Limb (tissue), 2 donors: ENCODE results near the gene NAGK.
"Not testable (repeated sequence)": the region's sequence is repeated elsewhere in the genome, so short reads cannot be mapped to it uniquely, and the experiment has no call there.

Experiments used
- DNase-seq, 2 donors: peaks; one replicate each; pipeline ENCODE4 v3.0.0-alpha.2; 2016; ENCODE audit errors: extremely low spot score in 2 of 2

NAGK gene

DNA sequence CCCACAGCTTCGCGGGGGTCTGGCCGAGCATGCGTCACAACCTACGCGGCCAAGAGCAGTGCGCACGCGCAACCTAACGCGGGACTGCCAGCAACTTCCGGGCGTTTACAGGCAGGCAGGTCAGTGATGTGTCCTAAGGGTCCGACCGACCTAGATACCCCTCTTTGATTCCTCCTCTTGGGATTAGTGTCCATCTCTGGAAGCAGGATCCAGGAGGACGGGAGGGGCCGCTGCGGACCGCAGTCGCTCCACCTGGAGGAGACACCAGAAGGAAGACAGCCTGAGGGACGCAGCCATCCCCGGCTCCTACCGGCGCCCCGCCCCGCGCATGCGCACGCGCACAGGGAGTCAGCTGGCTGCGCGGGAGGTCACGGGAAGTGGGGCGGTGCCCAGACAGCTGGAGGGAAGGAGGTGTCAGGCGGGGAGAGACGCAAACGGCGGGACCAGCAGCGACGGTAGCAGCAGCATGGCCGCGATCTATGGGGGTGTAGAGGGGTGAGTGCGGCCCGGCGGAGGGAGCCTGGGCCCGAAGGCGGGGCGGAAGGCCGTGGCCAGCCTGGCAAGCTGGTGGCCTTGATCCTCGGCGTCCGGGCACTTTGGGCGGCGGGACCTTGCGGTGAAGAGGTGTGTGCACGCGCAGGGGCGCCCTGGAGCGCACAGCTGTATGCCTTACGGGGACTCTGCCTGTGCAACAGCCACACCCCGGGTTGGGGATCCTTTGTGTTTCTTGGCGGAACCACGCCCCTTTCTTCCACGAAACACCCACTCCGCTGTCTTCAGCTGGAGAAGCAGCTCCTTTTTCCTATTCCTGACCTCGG lies at the start of gene NAGK:
TSS of gene NAGK (plus strand) at position 431 of the 818 bp plus-strand sequence. CDS start at position 467, 36 bp downstream.
- DNase-seq, result peak; percentile 98 to 99

DNA sequence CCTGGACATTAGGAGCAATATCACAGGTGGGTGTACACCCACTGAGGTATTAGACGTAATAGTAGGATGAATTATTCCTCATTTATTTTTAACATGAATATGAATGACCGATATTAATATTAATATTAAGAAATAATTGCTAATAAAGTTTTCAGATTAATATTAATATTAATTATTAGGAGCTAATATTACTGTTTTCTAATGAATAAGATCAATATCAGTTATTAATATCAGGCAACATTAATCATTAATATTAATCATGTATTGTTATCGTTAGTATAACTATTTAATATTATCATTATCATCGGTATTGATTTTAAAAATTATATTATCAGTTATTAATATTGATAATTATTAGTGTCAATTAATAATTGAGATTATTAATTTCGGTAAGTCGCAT lies 48.5 kb upstream of the NAGK start:
- DNase-seq, result not testable (repeated sequence)

DNA sequence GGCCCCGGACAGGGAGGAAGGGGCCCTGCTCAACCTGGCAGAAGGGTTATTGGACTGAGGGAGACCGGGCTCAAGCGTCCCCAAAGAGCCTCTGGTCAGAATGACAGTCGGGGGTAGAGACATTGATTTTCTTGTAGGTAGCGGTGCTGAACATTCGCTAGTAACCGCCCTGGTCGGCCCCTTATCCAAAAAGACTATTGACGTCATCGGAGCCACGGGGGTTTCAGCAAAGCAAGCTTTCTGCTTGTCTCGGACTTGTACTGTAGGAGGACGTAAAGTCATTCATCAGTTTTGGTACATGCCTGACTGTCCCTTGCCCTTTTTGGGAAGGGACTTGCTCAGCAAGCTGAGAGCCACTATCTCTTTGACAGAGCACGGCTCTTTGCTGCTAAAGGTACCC lies 47.1 kb upstream of the NAGK start:
- DNase-seq, result not testable (repeated sequence)

DNA sequence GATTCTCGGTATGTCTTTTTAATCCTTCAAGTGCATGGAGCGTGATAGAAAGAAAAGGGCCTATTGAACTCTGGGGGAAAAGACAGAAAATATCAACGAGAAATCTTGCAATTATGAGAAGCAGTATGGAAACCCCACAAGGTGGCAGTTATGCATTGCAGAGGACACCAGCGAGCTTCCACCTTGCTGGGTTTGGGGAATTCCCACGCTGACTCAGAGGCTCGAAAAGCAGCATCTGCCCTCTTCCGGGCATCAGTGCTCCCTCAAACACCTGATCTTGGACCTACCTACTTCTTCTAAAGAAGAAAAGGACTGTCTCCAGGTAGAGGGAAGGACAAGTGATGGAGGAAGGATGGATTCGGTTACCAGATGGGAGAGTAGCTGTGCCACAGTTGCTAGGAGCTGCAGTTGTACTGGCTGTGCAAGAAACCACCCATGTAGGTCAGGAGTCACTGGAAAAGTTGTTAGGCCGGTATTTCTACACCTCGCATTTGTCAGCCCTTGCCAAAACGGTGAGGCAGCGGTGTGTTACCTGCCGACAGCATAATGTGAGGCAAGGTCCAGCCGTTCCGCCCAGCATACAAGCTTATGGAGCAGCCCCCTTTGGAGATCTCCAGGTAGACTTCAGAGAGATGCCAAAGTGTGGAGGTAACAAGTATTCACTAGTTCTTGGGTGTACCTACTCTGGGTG lies 44.8 kb upstream of the NAGK start:
- not testable (repeated sequence) for DNase-seq

DNA sequence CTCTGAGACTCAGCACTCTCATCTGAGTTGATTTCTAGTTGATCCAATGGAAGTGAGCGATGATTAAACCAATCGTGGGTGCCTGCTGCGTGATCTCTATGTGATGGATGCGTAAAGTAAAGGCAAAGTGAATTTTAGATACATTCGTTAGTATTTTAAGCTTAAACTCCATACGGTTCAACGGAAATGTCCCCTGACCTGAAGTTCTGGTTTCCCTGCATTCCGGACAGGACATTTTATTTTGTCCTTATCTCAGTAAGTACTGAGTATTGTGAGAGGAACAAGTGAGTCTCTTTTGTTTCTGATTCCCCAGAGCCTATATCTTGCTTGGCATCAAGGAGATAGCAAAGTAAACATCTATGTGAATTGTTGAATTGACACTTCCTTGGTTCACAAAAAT lies 32.2 kb upstream of the NAGK start:
- not testable (repeated sequence) for DNase-seq

DNA sequence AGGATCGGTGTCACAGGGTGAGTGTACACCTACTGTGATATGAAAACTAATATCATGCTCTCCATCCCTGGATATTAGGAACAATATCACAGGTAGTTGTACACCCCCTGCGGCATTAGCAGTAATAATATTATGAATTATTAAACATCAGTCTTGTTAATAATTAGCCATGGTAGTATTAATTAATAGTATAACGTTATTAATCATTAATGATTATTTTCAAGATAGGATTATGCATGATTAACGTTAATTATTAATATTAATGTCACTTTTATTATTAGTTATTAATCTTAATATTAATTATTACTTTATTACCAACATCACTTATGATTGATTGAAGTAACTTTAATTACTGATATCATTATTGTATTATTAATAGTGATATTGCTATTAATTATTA lies 26.2 kb upstream of the NAGK start:
- DNase-seq, result no peak

DNA sequence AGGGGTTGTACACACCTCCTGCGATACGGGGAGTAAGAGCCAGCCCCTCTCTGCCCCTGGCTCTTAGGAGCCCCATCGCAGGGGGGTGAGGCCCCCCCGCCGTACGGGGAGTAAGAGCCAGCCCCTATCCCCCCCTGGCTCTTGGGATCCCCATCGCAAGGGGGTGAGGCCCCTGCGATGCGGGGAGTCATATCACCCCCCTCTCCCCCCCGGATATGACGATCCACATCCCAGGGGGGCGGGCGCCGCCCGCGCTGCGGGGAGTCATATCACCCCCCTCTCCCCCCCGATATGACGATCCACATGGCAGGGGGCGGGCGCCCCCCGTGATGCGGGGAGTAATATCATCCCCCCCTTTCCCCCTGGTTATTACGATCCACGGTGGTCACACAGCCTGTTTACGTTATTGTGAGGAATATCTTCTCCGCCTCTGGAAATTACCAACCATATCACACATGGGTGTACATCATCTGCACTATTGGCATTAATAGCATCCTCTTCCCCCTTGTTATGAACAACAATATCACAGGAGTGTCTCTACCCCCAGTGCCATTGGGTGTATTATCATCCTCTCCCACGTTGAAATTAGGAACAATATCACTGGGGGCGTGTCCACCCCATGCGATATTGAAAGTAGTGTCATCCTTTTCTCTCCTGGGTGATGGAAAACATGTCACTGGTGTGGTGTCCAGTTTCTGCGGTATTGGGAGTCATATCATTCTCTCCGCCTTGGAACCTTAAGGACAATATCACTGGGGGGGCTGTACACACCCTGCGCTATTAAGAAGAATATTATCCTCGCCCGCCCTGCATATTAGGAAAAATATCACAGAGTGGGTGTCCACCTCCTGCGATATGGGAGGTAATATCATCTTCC lies 24.7 kb upstream of the NAGK start:
- no peak for DNase-seq

DNA sequence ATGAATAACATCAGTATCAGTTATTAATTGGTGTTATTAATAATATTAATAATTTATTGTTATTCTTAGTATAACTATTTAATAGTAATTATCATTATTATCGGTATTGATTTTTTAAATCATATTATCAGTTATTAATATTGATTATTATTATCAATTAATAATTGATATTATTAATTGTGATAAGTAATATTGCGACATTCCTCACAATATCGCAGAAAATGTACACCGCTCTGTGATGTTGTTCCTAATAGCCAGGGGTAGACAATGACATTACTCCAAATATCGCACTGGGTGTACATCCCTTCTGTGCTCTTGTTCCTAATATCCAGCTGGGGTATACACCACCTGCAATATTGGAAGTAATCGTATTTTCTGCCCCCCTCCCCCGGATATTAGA lies 23.3 kb upstream of the NAGK start:
- DNase-seq, result no peak

DNA sequence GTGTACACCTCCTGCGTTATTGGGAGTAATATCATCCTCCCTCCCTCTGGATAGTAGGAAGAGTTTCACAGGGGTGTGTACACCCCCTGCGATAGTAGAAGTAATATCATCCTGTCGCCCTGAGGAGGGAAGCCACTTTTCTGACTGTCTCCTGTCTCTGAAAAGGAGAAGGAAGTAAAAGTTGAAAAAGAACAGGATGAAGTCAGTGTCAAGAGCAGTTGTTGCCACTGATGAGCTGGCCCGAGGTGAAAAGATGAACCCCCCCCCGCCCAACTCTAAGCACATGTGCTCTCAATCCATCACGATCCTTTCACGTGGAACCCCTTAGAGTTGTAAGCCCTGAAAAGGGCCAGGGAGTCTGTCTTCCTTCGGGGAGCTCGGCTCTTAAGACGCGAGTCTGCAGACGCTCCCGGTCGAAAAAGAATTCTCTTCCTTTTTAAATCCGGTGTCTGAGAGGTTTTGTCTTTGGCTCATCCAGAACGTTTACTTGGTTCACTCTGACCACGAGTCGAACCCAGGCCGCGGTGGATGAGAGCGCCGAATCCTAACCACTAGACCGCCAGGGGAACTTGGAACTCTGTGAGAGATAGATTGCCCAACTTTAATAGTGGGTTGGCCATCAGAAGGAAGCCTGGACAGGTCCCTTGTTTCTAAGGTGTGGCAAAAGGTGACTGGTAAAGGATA lies 22.4 kb upstream of the NAGK start:
- DNase-seq, result no peak

DNA sequence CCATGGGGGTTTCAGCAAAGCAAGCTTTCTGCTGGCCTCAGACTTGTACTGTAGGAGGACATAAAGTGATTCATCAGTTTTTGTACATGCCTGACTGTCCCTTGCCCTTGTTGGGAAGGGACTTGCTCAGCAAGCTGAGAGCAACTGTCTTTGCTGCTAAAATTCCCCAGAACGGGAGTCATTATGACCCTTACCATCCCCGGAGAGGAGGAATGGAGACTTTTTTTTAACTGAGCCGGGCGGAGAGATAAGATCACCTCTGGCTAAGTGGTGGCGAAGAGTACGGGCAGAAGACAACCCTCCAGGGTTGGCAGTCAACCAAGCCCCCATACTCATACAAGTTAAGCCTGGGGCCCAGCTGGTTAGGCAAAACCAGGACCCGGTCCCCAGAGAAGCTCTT lies 20.4 kb upstream of the NAGK start:
- no peak for DNase-seq

DNA sequence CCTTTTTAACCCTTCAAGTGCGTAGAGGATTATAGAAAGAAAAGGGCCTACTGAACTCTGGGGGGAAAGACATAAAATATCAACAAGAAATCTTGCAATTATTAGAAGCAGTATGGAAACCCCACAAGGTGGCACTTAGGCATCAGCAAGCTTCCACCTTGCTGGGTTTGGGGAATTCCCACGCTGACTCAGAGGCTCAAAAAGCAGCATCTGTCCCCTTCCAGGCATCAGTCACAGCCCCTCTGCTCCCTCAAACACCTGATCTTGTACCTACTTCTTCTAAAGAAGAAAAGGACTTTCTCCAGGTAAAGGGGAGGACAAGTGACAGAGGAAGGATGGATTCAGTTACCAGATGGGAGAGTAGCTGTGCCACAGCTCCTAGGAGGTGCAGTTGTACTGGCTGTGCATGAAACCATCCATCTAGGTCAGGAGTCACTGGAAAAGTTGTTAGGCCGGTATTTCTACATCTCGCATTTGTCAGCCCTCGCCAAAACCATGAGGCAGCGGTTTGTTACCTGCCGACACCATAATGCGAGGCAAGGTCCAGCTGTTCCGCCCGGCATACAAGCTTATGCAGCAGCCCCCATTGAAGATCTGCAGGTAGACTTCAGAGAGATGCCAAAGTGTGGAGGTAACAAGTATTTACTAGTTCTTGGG lies 18.6 kb upstream of the NAGK start:
- DNase-seq, result not testable (repeated sequence)

DNA sequence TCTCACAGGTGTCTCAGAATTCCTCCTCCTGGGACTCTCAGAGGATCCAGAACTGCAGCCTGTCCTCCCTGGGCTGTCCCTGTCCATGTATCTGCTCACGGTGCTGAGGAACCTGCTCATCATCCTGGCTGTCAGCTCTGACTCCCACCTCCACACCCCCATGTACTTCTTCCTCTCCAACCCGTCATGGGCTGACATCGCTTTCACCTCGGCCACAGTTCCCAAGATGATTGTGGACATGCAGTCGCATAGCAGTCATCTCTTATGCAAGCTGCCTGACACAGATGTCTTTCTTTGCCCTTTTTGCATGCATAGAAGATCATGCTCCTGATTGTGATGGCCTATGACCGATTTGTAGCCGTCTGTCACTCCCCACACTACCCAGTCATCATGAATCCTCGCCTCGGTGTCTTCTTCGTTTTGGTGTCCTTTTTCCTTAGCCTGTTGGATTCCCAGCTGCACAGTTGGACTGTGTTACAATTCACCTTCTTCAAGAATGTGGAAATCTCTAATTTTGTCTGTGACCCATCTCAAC lies 13.2 kb upstream of the NAGK start:
- not testable (repeated sequence) for DNase-seq

DNA sequence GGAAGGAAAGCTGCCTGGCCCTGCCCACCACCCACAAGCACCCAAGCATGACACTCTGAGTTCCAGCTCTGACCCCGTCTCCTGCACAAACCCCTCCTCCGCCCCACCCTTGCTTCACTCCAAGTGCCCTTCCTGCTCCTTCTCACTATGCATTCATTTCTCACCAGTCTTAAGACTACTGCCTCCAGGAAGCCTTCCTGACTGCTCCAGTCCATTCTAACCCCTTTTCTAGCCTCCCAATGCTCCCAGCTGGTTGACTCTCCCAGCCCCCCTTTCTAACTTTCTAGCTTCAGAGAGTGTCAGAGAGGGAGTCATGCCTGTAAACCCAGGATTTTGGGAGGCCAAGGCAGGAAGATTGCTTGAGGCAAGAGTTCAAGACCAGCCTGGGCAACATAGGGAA lies 8.2 kb upstream of the NAGK start:
- no peak for DNase-seq

DNA sequence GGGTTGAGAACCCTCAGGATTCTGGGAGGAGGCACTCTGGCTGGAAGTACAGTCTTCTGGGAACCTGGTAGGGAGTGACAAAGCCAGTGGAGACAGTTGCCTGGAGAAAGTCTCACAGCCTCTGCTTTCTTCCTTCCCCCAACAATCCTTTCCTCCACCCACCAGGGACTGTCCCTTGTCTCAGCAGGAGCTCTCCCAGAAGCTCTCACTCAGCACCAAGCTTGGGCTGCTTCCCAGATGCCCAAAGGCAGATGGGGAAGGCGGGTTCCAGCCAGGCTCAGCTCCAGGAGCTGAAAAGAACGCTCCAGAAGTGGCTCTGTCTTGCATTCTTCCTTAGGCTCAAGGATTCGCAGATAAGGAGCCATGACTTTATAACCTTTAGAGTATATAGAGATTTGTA lies 7.6 kb upstream of the NAGK start:
- no peak for DNase-seq

DNA sequence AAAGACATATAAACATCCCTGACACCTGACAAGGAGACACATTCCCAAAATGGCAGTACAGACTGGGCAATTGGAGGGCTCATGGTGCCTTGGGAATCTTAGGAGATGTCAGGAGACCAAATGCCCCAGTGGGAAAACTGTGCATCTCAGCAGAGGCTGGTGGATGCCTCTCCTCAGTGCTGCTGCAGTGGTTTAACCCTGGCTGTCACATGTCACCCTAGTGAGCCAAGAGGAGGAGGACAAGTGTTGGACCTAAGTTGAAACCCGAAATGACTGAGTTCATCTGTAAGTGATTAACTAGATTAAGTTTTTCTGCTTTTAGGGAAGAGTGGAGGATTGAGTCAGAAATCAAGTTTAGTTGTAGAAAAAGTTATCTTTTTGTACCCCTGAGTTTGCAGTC lies 5.2 kb upstream of the NAGK start:
- DNase-seq, result no peak

DNA sequence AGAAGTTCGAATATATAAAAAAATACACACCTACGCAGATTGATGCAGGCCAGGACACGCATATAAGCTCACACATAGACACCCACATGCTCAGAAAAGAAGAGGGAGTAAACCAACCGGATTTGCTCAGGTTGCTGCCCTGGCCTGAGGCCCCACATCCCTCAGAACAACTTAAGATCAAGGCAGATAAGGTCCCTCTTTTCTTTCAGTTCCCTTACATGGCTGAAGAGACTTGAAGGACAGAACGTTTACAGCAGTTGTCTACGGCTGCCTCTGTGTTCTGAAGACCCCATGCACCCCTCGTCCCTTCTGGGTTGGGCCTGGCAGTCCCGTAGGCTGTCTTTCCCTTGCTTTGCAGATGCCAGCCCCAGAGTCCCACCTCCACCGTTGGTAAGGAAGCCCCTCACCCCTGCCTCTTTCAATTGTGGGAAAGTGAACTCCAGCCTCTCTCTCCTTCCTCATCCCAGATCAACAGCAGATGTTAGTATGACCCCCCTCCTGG lies 4.3 kb upstream of the NAGK start:
- no peak for DNase-seq

DNA sequence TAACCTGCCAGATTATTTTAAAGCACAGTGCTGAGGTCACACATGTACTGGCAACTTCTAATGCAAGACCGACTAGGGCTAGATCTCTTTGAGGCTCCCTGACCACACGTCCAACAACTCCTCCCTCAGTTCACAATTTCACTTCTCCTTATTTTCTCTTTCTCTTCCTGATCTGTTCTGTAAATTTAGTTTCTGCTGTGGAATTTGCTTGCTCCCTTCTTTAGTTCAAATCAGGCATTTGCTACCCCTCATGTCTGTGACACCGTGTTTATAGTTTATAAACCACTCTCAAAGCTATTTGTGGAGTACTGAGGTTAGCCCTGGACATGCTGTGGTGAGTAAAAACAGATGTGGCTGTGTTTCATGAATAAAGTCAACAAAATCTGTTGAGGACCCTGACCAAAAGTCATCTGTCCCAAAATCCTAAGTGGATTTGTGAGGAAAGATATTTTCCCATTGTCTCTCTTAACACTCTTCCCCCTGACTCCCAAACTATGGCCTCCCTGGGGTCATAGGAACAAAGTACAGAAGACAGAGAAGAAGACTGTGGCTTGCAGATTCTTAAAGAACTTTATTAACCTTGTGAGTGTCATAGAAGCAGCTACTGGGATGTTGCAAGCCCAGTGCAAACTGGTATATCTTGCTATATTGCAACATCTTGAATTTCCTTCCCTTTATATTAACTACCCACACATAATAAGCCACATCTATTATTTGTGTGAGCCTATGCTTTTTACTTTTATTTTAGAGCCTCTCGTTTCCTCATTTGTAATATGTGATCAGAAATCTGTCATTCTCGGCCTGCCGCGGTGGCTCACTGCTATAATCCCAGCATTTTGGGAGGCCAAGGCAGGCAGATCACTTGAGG lies 3.5 kb upstream of the NAGK start:
- no peak for DNase-seq

DNA sequence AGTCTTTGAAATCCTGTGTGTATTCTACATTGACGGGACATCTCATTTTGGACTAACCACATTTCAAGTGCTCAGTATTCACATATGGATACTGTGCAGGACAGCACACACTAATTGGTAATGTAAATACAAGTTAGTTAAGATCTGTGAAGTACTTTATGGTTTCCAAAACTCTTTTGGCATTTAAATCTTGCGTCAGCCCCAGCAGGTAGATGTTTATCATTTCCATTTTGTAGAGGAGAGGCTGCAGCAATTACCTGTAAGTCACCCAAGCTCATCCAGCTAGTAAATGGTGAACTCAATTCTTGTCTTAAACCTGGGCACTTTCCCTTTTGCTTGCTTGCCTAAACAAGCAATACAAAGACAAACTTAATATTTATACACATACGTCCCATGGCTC lies 1.6 kb upstream of the NAGK start:
- no peak for DNase-seq

DNA sequence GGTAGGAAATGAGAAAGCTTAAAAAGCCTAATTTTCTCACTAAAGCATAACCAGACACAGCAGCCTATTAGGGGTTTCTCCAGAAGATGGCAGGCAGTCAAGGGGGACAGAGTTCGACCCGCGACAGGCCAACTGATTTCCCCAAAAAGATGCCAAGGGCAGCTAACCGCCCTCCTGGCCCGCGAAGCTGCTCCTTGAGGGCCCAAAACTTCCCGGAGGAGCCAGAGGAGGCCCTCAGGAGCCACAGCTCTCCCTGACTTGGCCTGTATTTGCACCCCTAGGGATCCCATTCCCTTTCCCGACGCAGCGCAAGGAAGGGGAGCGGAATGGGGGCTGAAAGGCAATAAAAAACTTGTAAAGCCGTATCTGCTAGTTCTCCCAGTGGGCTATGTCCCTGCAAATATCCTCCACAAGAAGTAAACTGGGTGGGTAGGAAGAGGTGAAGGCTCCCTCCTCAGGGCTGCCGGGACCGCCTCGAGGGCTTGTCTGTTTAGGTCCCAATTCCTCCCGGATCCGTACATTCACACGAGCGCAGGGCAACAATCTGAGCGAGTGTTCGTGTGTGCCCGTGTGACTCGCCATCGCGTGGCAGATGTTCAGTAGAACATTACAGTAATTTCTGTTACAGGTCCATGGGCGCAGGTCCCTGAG lies 756 bp upstream of the NAGK start:
- DNase-seq, result peak in 1 of 2 donors; percentile 36
